ENCODE measurements around the gene SECISBP2.

GRCh38 chr9:89330513-89330912, 12.2 kb downstream of the SECISBP2 start:
- TF ChIP-seq, protein P1, sequence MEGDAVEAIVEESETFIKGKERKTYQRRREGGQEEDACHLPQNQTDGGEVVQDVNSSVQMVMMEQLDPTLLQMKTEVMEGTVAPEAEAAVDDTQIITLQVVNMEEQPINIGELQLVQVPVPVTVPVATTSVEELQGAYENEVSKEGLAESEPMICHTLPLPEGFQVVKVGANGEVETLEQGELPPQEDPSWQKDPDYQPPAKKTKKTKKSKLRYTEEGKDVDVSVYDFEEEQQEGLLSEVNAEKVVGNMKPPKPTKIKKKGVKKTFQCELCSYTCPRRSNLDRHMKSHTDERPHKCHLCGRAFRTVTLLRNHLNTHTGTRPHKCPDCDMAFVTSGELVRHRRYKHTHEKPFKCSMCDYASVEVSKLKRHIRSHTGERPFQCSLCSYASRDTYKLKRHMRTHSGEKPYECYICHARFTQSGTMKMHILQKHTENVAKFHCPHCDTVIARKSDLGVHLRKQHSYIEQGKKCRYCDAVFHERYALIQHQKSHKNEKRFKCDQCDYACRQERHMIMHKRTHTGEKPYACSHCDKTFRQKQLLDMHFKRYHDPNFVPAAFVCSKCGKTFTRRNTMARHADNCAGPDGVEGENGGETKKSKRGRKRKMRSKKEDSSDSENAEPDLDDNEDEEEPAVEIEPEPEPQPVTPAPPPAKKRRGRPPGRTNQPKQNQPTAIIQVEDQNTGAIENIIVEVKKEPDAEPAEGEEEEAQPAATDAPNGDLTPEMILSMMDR (conservative IDR thresholded peaks at IDR 0.05): no peak
- no peak for TF ChIP-seq EZH2 (IDR thresholded peaks at IDR 0.05; ENCODE audit: low read depth)
